Smooth muscle cell (in vitro differentiated cells): ENCODE measurements around the gene CRTC1. TPM values are rescaled to one million over a fixed set of nuclear protein-coding genes. Genes with fewer than 3 reads are reported as not detected.

Experiments
- DNase-seq: peaks from one replicate; lab custom pipeline; 2025; ENCODE audit not compliant: unreplicated experiment; lab: John Stamatoyannopoulos, UW
- H2AFZ ChIP-seq: fragments of 200-600 bp; sonication (generic); 2 replicates; pipeline ENCODE4 v1.6.0; 2016; ENCODE audit warnings: antibody characterized with exemption, low read depth, mild to moderate bottlenecking
- H3F3A ChIP-seq: fragments of 200-600 bp; sonication (generic); 2 replicates; pipeline ENCODE4 v1.6.0; 2017; ENCODE audit warnings: antibody characterized with exemption, low read depth
- H3K27ac ChIP-seq: fragments of 200-600 bp; sonication (generic); 2 replicates; pipeline ENCODE4 v1.5.1; 2016; ENCODE audit warnings: low read depth, mild to moderate bottlenecking
- H3K27me3 ChIP-seq: fragments of 200-600 bp; sonication (generic); 2 replicates; pipeline ENCODE4 v1.6.1; 2016; ENCODE audit warnings: low read depth, mild to moderate bottlenecking
- H3K36me3 ChIP-seq: fragments of 200-600 bp; sonication (generic); 2 replicates; pipeline ENCODE4 v1.5.1; 2016; ENCODE audit warnings: low read depth
- H3K4me1 ChIP-seq: fragments of 200-600 bp; sonication (generic); 2 replicates; pipeline ENCODE4 v1.5.1; 2016; ENCODE audit warnings: low read depth
- H3K4me2 ChIP-seq: fragments of 200-600 bp; sonication (generic); 2 replicates; pipeline ENCODE4 v1.6.0; 2016; ENCODE audit warnings: mild to moderate bottlenecking
- H3K4me3 ChIP-seq: fragments of 200-600 bp; sonication (generic); 2 replicates; pipeline ENCODE4 v1.5.1; 2016; ENCODE audit warnings: mild to moderate bottlenecking
- H3K79me2 ChIP-seq: fragments of 200-600 bp; sonication (generic); 2 replicates; pipeline ENCODE4 v1.6.0; 2016; ENCODE audit warnings: low read depth, mild to moderate bottlenecking
- H3K9ac ChIP-seq: fragments of 200-600 bp; sonication (generic); 2 replicates; pipeline ENCODE4 v1.6.0; 2016; ENCODE audit warnings: low read depth
- H3K9me3 ChIP-seq: fragments of 200-600 bp; sonication (generic); replicated peaks from 2 replicates; pipeline ENCODE4 v1.5.1; 2016; ENCODE audit warnings: low read depth
- H4K20me1 ChIP-seq: fragments of 200-600 bp; sonication (generic); 2 replicates; pipeline ENCODE4 v1.6.0; 2016; ENCODE audit warnings: low read depth
- CTCF ChIP-seq: fragments of 200-600 bp; sonication (generic); IDR thresholded peaks from 2 replicates; pipeline ENCODE4 v1.5.1; 2017; ENCODE audit warnings: borderline replicate concordance, mild to moderate bottlenecking, antibody characterized with exemption; ENCODE audit not compliant: insufficient read depth, poor library complexity, severe bottlenecking
- WGBS: methylation state at CpG from one replicate; pipeline ENCODE4 v1.1.7; 2016; ENCODE audit warnings: low lambda C conversion rate; 5-methylcytosine and 5-hydroxymethylcytosine counted together
- polyA plus RNA-seq: library from polyadenylated mRNA; unstranded; fragments of >200 nt; fragmentation: Nextera tagmentation; extraction: Ambion mirVana; gene quantifications from 2 replicates; pipeline ENCODE4 v1.2.1, GENCODE V29; 2016
- total RNA-seq: library from RNA; depleted of rRNA; stranded (reverse); fragments of >200 nt; gene quantifications from 2 replicates; pipeline ENCODE4 v1.2.3, GENCODE V29; 2014

Gene CRTC1
- total and polyA plus RNA-seq, 2 experiments from 2014 or later = 1.6 to 3.1 TPM

GRCh38 chr19:18791315-18791678 is 107.8 kb downstream of the CRTC1 start:
- peaks cover 60% of the 10 kb centered on the region for H3K27me3 ChIP-seq
- H3K4me1 ChIP-seq = peaks cover 6% of the 10 kb centered on the region
- no peak for TF ChIP-seq CTCF
- H3K9me3 ChIP-seq = no peaks in the 10 kb centered on the region
- no peaks in the 10 kb centered on the region for H3K36me3 ChIP-seq
- no peaks in the 10 kb centered on the region for H3F3A ChIP-seq
- no peaks in the 10 kb centered on the region for H3K79me2 ChIP-seq
- H3K4me3 ChIP-seq = peak overlapping the region; percentile 45
- no peak overlapping the region for H3K9ac ChIP-seq
- H2AFZ ChIP-seq = no peak overlapping the region
- DNase-seq = no peak
- peak overlapping the region; percentile 84 for H3K4me2 ChIP-seq
- peaks cover 17% of the 10 kb centered on the region for H4K20me1 ChIP-seq
- WGBS = 53% methylated on average over 15 of the region's 21 CpGs
- no peak overlapping the region for H3K27ac ChIP-seq

GRCh38 chr19:18792661-18793060 is 109.2 kb downstream of the CRTC1 start:
- Histone ChIP-seq H4K20me1 (peaks cover 14% of the 10 kb centered on the region), H2AFZ (no peak overlapping the region), H3K27ac (no peak overlapping the region), H3K27me3 (peaks cover 50% of the 10 kb centered on the region), H3K9ac (no peak overlapping the region), H3F3A (no peaks in the 10 kb centered on the region), H3K4me3 (no peak overlapping the region), H3K36me3 (no peaks in the 10 kb centered on the region), H3K4me2 (no peak overlapping the region), H3K4me1 (peaks cover 6% of the 10 kb centered on the region), H3K79me2 (no peaks in the 10 kb centered on the region), H3K9me3 (no peaks in the 10 kb centered on the region)
- WGBS = 77% methylated on average over 3 of the region's 3 CpGs
- no peak for TF ChIP-seq CTCF
- no peak for DNase-seq

- WGBS = 89% methylated on average over 13 of the region's 13 CpGs
- Histone ChIP-seq H4K20me1 (peaks cover 10% of the 10 kb centered on the region), H3K4me2 (no peak overlapping the region), H3K27ac (no peak overlapping the region), H3K79me2 (no peaks in the 10 kb centered on the region), H2AFZ (no peak overlapping the region), H3K4me1 (peaks cover 6% of the 10 kb centered on the region), H3F3A (no peaks in the 10 kb centered on the region), H3K27me3 (peaks cover 43% of the 10 kb centered on the region), H3K9ac (no peak overlapping the region), H3K36me3 (no peaks in the 10 kb centered on the region), H3K9me3 (no peaks in the 10 kb centered on the region), H3K4me3 (no peak overlapping the region)
- no peak for TF ChIP-seq CTCF
- no peak for DNase-seq
Observed at GRCh38 chr19:18793144-18794028, 109.9 kb downstream of the CRTC1 start.

- peaks cover 6% of the 10 kb centered on the region for H3K4me1 ChIP-seq
- no peak overlapping the region for H3K4me3 ChIP-seq
- H2AFZ ChIP-seq = no peak overlapping the region
- WGBS = 67% methylated on average over 5 of the region's 5 CpGs
- no peaks in the 10 kb centered on the region for H3F3A ChIP-seq
- H3K9me3 ChIP-seq = no peaks in the 10 kb centered on the region
- H3K9ac ChIP-seq = no peak overlapping the region
- peaks cover 4% of the 10 kb centered on the region for H4K20me1 ChIP-seq
- H3K27ac ChIP-seq = no peak overlapping the region
- H3K79me2 ChIP-seq = no peaks in the 10 kb centered on the region
- H3K36me3 ChIP-seq = no peaks in the 10 kb centered on the region
- DNase-seq = no peak
- no peak overlapping the region for H3K4me2 ChIP-seq
- peaks cover 39% of the 10 kb centered on the region for H3K27me3 ChIP-seq
- TF ChIP-seq CTCF = no peak
Observed at GRCh38 chr19:18794029-18794313, 110.5 kb downstream of the CRTC1 start.
